Measurements from ENCODE around the gene ZDHHC21.

The ZDHHC21 gene

DNA sequence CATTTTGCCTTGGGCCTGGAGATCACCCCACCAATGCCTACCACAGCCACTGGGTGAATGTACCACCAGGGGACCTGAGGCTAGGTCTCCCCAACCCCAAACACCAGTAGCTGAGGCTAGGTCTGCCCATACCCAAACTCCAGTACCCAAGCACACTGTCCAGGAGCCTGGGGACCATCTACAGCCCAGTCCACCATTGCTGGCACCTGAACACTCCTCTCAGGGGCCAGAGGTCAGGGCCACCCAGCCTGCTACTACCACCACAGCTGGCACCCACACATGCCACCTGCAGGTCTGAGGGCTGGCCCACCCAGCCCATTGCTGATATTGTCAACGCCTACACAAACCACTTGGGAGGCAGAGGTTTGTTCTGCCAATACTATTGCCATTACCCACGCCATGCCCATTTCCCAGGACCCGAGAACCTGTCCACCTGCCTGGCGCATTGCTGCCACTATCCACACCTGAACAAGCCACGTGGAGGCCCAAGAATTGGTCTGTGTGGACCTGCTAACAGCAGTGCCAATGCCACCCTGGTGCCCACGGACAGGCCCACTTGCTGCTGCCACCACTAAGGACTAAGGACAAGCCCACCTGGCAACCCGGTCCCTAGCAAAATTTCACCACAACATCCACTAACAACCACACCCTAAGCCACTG is 59.2 kb downstream of the ZDHHC21 start:
- TF ChIP-seq, protein P1, sequence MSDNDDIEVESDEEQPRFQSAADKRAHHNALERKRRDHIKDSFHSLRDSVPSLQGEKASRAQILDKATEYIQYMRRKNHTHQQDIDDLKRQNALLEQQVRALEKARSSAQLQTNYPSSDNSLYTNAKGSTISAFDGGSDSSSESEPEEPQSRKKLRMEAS (IDR thresholded peaks at IDR 0.05): no peak
- TF ChIP-seq CEBPB (IDR thresholded peaks at IDR 0.05) (no peak), EGR1 (IDR thresholded peaks at IDR 0.05) (no peak), NFIC (IDR thresholded peaks at IDR 0.05) (no peak), CREB1 (IDR thresholded peaks at IDR 0.05; ENCODE audit: low read depth) (no peak), TAF1 (IDR thresholded peaks at IDR 0.05; ENCODE audit: low read depth) (no peak), EP300 (IDR thresholded peaks at IDR 0.05; ENCODE audit: borderline replicate concordance) (no peak), ZBTB7A (IDR thresholded peaks at IDR 0.05; ENCODE audit: low read depth) (no peak), FOXM1 (IDR thresholded peaks at IDR 0.05; ENCODE audit: borderline replicate concordance, low read depth) (no peak), TEAD4 (IDR thresholded peaks at IDR 0.05) (no peak), TCF12 (IDR thresholded peaks at IDR 0.05; ENCODE audit: low read depth) (no peak), YY1 (IDR thresholded peaks at IDR 0.05; ENCODE audit: low read depth) (no peak), RAD21 (IDR thresholded peaks at IDR 0.05; ENCODE audit: low read depth) (no peak)
- TF ChIP-seq, protein P2, sequence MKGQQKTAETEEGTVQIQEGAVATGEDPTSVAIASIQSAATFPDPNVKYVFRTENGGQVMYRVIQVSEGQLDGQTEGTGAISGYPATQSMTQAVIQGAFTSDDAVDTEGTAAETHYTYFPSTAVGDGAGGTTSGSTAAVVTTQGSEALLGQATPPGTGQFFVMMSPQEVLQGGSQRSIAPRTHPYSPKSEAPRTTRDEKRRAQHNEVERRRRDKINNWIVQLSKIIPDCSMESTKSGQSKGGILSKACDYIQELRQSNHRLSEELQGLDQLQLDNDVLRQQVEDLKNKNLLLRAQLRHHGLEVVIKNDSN (IDR thresholded peaks at IDR 0.05): no peak
- TF ChIP-seq, protein P3, sequence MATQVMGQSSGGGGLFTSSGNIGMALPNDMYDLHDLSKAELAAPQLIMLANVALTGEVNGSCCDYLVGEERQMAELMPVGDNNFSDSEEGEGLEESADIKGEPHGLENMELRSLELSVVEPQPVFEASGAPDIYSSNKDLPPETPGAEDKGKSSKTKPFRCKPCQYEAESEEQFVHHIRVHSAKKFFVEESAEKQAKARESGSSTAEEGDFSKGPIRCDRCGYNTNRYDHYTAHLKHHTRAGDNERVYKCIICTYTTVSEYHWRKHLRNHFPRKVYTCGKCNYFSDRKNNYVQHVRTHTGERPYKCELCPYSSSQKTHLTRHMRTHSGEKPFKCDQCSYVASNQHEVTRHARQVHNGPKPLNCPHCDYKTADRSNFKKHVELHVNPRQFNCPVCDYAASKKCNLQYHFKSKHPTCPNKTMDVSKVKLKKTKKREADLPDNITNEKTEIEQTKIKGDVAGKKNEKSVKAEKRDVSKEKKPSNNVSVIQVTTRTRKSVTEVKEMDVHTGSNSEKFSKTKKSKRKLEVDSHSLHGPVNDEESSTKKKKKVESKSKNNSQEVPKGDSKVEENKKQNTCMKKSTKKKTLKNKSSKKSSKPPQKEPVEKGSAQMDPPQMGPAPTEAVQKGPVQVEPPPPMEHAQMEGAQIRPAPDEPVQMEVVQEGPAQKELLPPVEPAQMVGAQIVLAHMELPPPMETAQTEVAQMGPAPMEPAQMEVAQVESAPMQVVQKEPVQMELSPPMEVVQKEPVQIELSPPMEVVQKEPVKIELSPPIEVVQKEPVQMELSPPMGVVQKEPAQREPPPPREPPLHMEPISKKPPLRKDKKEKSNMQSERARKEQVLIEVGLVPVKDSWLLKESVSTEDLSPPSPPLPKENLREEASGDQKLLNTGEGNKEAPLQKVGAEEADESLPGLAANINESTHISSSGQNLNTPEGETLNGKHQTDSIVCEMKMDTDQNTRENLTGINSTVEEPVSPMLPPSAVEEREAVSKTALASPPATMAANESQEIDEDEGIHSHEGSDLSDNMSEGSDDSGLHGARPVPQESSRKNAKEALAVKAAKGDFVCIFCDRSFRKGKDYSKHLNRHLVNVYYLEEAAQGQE (IDR thresholded peaks at IDR 0.05; ENCODE audit: low read depth): no peak

DNA sequence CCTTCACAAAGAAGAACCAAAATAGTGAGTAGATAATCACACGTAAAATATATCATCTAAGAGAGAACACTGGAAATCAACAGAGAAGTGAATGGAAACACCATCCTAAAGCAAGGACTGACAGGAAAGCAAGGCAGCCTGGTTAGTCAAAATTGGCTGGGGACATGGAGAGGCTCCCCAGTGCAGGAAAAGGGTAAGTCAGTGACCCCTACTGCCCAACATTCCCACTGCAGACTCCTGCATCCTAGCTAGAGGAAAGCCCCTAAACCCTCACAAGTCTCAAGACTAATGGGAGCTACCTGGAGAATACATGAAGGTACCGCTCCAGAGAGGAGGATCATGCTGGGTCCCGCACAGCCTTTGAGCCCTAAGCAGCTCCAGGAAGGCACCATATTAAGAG is 60.1 kb downstream of the ZDHHC21 start:
- no peak for TF ChIP-seq NFIC (IDR thresholded peaks at IDR 0.05)
- TF ChIP-seq, protein P2 (IDR thresholded peaks at IDR 0.05): no peak
- TF ChIP-seq, protein P3 (IDR thresholded peaks at IDR 0.05; ENCODE audit: low read depth): no peak
- TF ChIP-seq TAF1 (IDR thresholded peaks at IDR 0.05; ENCODE audit: low read depth): no peak
- no peak for TF ChIP-seq YY1 (IDR thresholded peaks at IDR 0.05; ENCODE audit: low read depth)
- no peak for TF ChIP-seq TEAD4 (IDR thresholded peaks at IDR 0.05)
- TF ChIP-seq EP300 (IDR thresholded peaks at IDR 0.05; ENCODE audit: borderline replicate concordance): no peak
- TF ChIP-seq ZBTB7A (IDR thresholded peaks at IDR 0.05; ENCODE audit: low read depth): no peak
- no peak for TF ChIP-seq TCF12 (IDR thresholded peaks at IDR 0.05; ENCODE audit: low read depth)
- TF ChIP-seq CREB1 (IDR thresholded peaks at IDR 0.05; ENCODE audit: low read depth): no peak
- TF ChIP-seq FOXM1 (IDR thresholded peaks at IDR 0.05; ENCODE audit: borderline replicate concordance, low read depth): no peak
- TF ChIP-seq EGR1 (IDR thresholded peaks at IDR 0.05): no peak
- TF ChIP-seq, protein P1 (IDR thresholded peaks at IDR 0.05): no peak
- TF ChIP-seq RAD21 (IDR thresholded peaks at IDR 0.05; ENCODE audit: low read depth): no peak
- no peak for TF ChIP-seq CEBPB (IDR thresholded peaks at IDR 0.05)

DNA sequence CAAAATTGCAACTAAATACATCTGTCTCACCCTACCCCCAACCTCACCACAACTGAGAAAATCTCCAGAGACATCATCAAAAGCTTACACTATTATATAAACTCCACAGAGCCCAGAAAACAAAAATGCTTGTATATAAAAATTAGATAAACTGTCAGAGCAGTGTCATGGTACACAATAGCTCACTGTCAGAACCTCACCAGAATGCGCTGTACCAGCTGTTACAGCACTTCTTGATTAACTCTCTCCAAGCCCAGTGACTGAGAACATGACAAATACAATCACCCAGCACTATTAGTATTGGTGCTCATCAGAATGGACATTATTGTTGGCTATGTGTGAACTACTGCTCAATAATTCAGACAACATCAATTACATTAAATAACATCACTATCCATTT is 65.7 kb downstream of the ZDHHC21 start:
- TF ChIP-seq EGR1 (IDR thresholded peaks at IDR 0.05) (no peak), FOXM1 (IDR thresholded peaks at IDR 0.05; ENCODE audit: borderline replicate concordance, low read depth) (no peak), TEAD4 (IDR thresholded peaks at IDR 0.05) (no peak), EP300 (IDR thresholded peaks at IDR 0.05; ENCODE audit: borderline replicate concordance) (no peak), RAD21 (IDR thresholded peaks at IDR 0.05; ENCODE audit: low read depth) (no peak), CREB1 (IDR thresholded peaks at IDR 0.05; ENCODE audit: low read depth) (no peak), TCF12 (IDR thresholded peaks at IDR 0.05; ENCODE audit: low read depth) (no peak)
- TF ChIP-seq, protein P2 (IDR thresholded peaks at IDR 0.05): no peak
- TF ChIP-seq, protein P1 (IDR thresholded peaks at IDR 0.05): no peak
- TF ChIP-seq, protein P3 (IDR thresholded peaks at IDR 0.05; ENCODE audit: low read depth): no peak

Data from Ishikawa (cell line).